HG03571 (cell line): ENCODE results near the gene PLXNB2.

Experiments used
- ATAC-seq: cut with Tn5 transposase; IDR thresholded peaks from one replicate; pipeline ENCODE4 v1.9.1; 2021; ENCODE audit not compliant: unreplicated experiment

The PLXNB2 gene

GRCh38 chr22:50269573-50269969, 37.9 kb downstream of the PLXNB2 start:
- no peak for ATAC-seq

GRCh38 chr22:50268655-50269113, 38.8 kb downstream of the PLXNB2 start:
- no peak for ATAC-seq

- ATAC-seq, result no peak
These were observed 39.7 kb downstream of the PLXNB2 start for GRCh38 chr22:50267591-50268390.

GRCh38 chr22:50266994-50267393, 40.5 kb downstream of the PLXNB2 start:
- no peak for ATAC-seq

- no peak for ATAC-seq
These were observed 42.3 kb downstream of the PLXNB2 start for GRCh38 chr22:50264946-50265669.

- no peak for ATAC-seq
These were observed 43.2 kb downstream of the PLXNB2 start for GRCh38 chr22:50264104-50264745.

GRCh38 chr22:50262973-50263617, 44.4 kb downstream of the PLXNB2 start:
- ATAC-seq, result no peak

GRCh38 chr22:50262460-50262911, 45.0 kb downstream of the PLXNB2 start:
- ATAC-seq, result no peak

- ATAC-seq, result no peak
These were observed 45.6 kb downstream of the PLXNB2 start, which contains the start of gene MAPK12 for GRCh38 chr22:50261615-50262459. Gene MAPK12 (minus strand): TSS chr22:50261683. CDS start chr22:50261509, 174 bp downstream.

GRCh38 chr22:50260801-50261614, 46.4 kb downstream of the PLXNB2 start:
- ATAC-seq, result no peak

- no peak for ATAC-seq
These were observed 47.0 kb downstream of the PLXNB2 start for GRCh38 chr22:50260434-50260800.

GRCh38 chr22:50259302-50259701, 48.1 kb downstream of the PLXNB2 start:
- no peak for ATAC-seq

GRCh38 chr22:50258361-50259292, 48.8 kb downstream of the PLXNB2 start:
- ATAC-seq, result no peak

- no peak for ATAC-seq
These were observed 49.7 kb downstream of the PLXNB2 start for GRCh38 chr22:50257451-50258360.

- no peak for ATAC-seq
These were observed 50.4 kb downstream of the PLXNB2 start for GRCh38 chr22:50257041-50257440.

- no peak for ATAC-seq
These were observed 51.1 kb downstream of the PLXNB2 start for GRCh38 chr22:50256258-50256862.

- ATAC-seq, result no peak
These were observed 51.8 kb downstream of the PLXNB2 start for GRCh38 chr22:50255607-50256006.
